Upper lobe of left lung (tissue), 6 donors: ENCODE measurements around the gene CCDC142. TPM values are rescaled to one million over a fixed set of nuclear protein-coding genes. Genes with fewer than 3 reads are reported as not detected.

Experiments used
- ATAC-seq, 2 donors: fragments of 200-7000 bp; cut with Tn5 transposase; one replicate each; pipeline ENCODE4 v1.9.1; 2022; ENCODE audit warnings: mild to moderate bottlenecking in 2 of 2, moderate library complexity in 2 of 2; ENCODE audit not compliant: low FRiP score in 2 of 2
- DNase-seq, 2 donors: peaks; one replicate each; pipeline ENCODE4 v3.0.0-alpha.2; 2019 to 2020
- H3K27ac ChIP-seq, 4 donors: fragments of 200-600 bp; sonication (generic); one replicate each; pipeline ENCODE4 v1.5.1; 2016 to 2019
- H3K27me3 ChIP-seq, 4 donors: fragments of 200-600 bp; sonication (generic); one replicate each; pipeline ENCODE4 v1.5.1; 2017 to 2019
- H3K36me3 ChIP-seq, 4 donors: fragments of 200-600 bp; sonication (generic); one replicate each; pipeline ENCODE4 v1.5.1; 2016 to 2019
- H3K4me1 ChIP-seq, 4 donors: fragments of 200-600 bp; sonication (generic); one replicate each; pipeline ENCODE4 v1.5.1; 2018 to 2019
- H3K4me3 ChIP-seq, 4 donors: fragments of 200-600 bp; sonication (generic); one replicate each; pipeline ENCODE4 v1.5.1; 2017 to 2019; ENCODE audit warnings: mild to moderate bottlenecking in 2 of 4, moderate library complexity in 1 of 4
- H3K9me3 ChIP-seq, 4 donors: fragments of 200-600 bp; sonication (generic); one replicate each; pipeline ENCODE4 v1.5.1; 2018 to 2019
- EP300 ChIP-seq, 4 donors: sonication (generic); formaldehyde crosslinking; IDR thresholded peaks; one replicate each; pipeline ENCODE4 v1.5.1; 2017; ENCODE audit warnings: antibody characterized with exemption in 4 of 4, control low read depth in 2 of 4
- POLR2A ChIP-seq, 4 donors: fragments of 450-650 bp; IDR thresholded peaks; one replicate each; pipeline ENCODE4 v1.5.1; 2016 to 2017; ENCODE audit warnings: antibody characterized with exemption in 4 of 4, mild to moderate bottlenecking in 2 of 4
- POLR2AphosphoS5 ChIP-seq, 2 donors: sonication (generic); formaldehyde crosslinking; IDR thresholded peaks; one replicate each; pipeline ENCODE4 v1.5.1; 2017; ENCODE audit warnings: antibody characterized with exemption in 2 of 2
- WGBS, 2 donors: methylation state at CpG; one replicate each; pipeline ENCODE4 v1.1.5; 2017 to 2018; 5-methylcytosine and 5-hydroxymethylcytosine counted together
- total RNA-seq, 6 donors: library from RNA; depleted of rRNA in 4 of 6; stranded (reverse); fragments of >200 nt in 4 of 6; gene quantifications; one replicate each; pipeline versions ENCODE4 v1.1.0 to v1.2.1, GENCODE V29; 2016 to 2021
- TF ChIP-seq, protein P1 (sequence below), 6 experiments: fragments of 450-650 bp in 4 of 6; fragments of 200-600 bp in 2 of 6; sonication (generic) in 2 of 6; IDR thresholded peaks; one replicate each; pipeline ENCODE4 v1.5.1; 2016 to 2019; ENCODE audit warnings: antibody characterized with exemption in 6 of 6
- donor health status: DM: no; HTN: no; CAD: no; lungs with moderate emphysema.
- donor health status: DM: no; HTN: yes; CAD: no; lungs with severe emphysema.

Gene CCDC142
- total RNA-seq, 6 donors from 2014 or later = 14.8 to 67.1 (median 19.8) TPM

DNA sequence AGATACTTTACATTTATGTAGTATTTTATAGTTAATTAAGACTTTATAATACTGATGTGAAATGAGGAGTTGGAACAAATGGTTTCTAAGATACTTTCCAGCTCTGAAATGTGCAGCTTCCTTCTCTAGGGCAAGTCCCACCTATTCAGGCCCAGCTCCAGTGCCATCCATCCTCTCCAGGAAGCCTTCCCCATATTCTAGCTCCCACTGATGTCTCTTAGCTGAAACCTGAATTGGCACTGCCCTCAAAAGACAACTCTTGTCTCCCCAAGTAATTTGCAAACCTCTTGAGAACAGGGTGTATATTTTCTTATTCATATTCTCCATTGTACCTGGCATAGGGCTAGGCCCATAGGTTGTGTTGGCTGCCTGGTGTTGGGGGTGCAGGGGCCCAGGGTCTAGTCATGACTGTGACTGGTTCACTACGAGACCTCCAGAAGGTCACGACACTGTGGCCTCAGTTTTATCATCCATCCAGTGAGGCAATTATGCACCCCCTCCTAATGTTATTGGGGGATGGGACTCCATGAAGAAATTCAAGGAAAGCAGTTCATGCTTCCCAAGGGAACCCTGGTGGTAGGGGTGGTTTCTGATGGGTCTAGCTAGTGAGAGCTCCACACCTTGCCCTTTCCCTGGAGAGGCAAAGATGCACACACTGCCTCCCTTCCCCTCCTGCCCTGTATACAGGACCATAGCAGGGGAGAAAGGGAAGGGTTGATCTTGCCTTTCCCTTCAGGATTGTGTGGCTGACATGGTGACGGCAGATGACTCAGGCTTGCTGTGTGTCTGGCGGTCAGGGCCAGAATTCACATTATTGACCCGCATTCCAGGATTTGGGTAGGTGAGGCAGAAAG is 58.4 kb downstream of the CCDC142 start:
- Histone ChIP-seq H3K4me3 (no peak overlapping the region), H3K27me3 (no peaks in the 10 kb centered on the region), H3K4me1 (peaks cover 6 to 15% (median 12%) of the 10 kb centered on the region in 4 donors), H3K36me3 (peaks cover under 1 to 44% (median 21%) of the 10 kb centered on the region in 4 donors), H3K9me3 (no peaks in the 10 kb centered on the region), H3K27ac (no peak overlapping the region)
- ATAC-seq = no peak
- WGBS, 2 donors = 88 to 92% methylated on average over 4 to 5 of the region's 5 CpGs
- DNase-seq = no peak
- TF ChIP-seq, protein P1, sequence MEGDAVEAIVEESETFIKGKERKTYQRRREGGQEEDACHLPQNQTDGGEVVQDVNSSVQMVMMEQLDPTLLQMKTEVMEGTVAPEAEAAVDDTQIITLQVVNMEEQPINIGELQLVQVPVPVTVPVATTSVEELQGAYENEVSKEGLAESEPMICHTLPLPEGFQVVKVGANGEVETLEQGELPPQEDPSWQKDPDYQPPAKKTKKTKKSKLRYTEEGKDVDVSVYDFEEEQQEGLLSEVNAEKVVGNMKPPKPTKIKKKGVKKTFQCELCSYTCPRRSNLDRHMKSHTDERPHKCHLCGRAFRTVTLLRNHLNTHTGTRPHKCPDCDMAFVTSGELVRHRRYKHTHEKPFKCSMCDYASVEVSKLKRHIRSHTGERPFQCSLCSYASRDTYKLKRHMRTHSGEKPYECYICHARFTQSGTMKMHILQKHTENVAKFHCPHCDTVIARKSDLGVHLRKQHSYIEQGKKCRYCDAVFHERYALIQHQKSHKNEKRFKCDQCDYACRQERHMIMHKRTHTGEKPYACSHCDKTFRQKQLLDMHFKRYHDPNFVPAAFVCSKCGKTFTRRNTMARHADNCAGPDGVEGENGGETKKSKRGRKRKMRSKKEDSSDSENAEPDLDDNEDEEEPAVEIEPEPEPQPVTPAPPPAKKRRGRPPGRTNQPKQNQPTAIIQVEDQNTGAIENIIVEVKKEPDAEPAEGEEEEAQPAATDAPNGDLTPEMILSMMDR (IDR thresholded peaks at IDR 0.05) = no peak
- TF ChIP-seq POLR2AphosphoS5 (IDR thresholded peaks at IDR 0.05) (no peak), POLR2A (IDR thresholded peaks at IDR 0.05) (no peak), EP300 (IDR thresholded peaks at IDR 0.05) (no peak)

Other genes starting within 250 kb of the CCDC142 start
- gene SLC4A5, start 139.6 kb downstream of the CCDC142 start, total RNA-seq = 10 to 100 TPM in 3 of 6 donors, 1 to 10 TPM in 3; 3.2 to 47.1 (median 11.0) TPM
- gene DCTN1, start 102.7 kb downstream of the CCDC142 start, total RNA-seq = 100 to 1,000 TPM; 106 to 260 (median 147) TPM
- gene C2orf81, start 61.4 kb downstream of the CCDC142 start, total RNA-seq = 10 to 100 TPM in 2 of 6 donors, 1 to 10 TPM in 4; 2.6 to 12.3 (median 5.7) TPM
- 10 to 100 TPM in 4 of 6 donors, 1 to 10 TPM in 2; 8.4 to 28.2 (median 13.3) TPM for gene WDR54, start 61.3 kb downstream of the CCDC142 start, total RNA-seq
- gene RTKN, start 41.1 kb downstream of the CCDC142 start, total RNA-seq = 10 to 100 TPM; 26.7 to 95.3 (median 34.0) TPM
- 10 to 100 TPM; 12.6 to 85.9 (median 32.5) TPM for gene INO80B, start 27.9 kb downstream of the CCDC142 start, total RNA-seq
- 100 to 1,000 TPM in 1 of 6 donors, 10 to 100 TPM in 5; 34.7 to 109 (median 51.3) TPM for gene WBP1, start 24.6 kb downstream of the CCDC142 start, total RNA-seq
- gene MOGS, start 17.6 kb downstream of the CCDC142 start, total RNA-seq = 10 to 100 TPM; 57.8 to 80.8 (median 63.1) TPM
- 10 to 100 TPM; 19.9 to 87.1 (median 30.1) TPM for gene MRPL53, start 10.3 kb downstream of the CCDC142 start, total RNA-seq
- 100 to 1,000 TPM in 1 of 6 donors, 10 to 100 TPM in 5; 18.2 to 127 (median 27.3) TPM for gene TTC31, start 83 bp upstream of the CCDC142 start, total RNA-seq
- 1 to 10 TPM; 1.3 to 8.4 (median 2.4) TPM for gene LBX2, start 16.6 kb upstream of the CCDC142 start, total RNA-seq
- gene PCGF1, start 24.7 kb upstream of the CCDC142 start, total RNA-seq = 10 to 100 TPM; 15.4 to 43.2 (median 34.6) TPM
- gene TLX2, start 31.5 kb upstream of the CCDC142 start, total RNA-seq = 1 to 10 TPM in 1 of 6 donors, under 1 TPM in 1, not detected in 4; 0.26 to 2.6 TPM
- under 1 TPM in 3 of 6 donors, not detected in 3; 0.26 to 0.37 (median 0.33) TPM for gene DQX1, start 43.2 kb upstream of the CCDC142 start, total RNA-seq
- 100 to 1,000 TPM in 4 of 6 donors, 10 to 100 TPM in 2; 93.4 to 337 (median 125) TPM for gene AUP1, start 46.7 kb upstream of the CCDC142 start, total RNA-seq
- 10 to 100 TPM; 11.8 to 36.9 (median 27.2) TPM for gene HTRA2, start 46.9 kb upstream of the CCDC142 start, total RNA-seq
- gene LOXL3, start 70.9 kb upstream of the CCDC142 start, total RNA-seq = 10 to 100 TPM in 3 of 6 donors, 1 to 10 TPM in 3; 3.6 to 28.3 (median 10.3) TPM
- 10 to 100 TPM; 13.7 to 49.2 (median 38.0) TPM for gene DOK1, start 71.7 kb upstream of the CCDC142 start, total RNA-seq
- gene M1AP, start 165.3 kb upstream of the CCDC142 start, total RNA-seq = 1 to 10 TPM in 3 of 6 donors, under 1 TPM in 1, not detected in 2; 0.91 to 6.3 (median 2.2) TPM
- gene SEMA4F, start 171.2 kb upstream of the CCDC142 start, total RNA-seq = 10 to 100 TPM in 3 of 6 donors, 1 to 10 TPM in 3; 6.3 to 15.3 (median 10.1) TPM